Endothelial cell (in vitro differentiated cells): ENCODE measurements around the gene RIMS4. TPM values are rescaled to one million over a fixed set of nuclear protein-coding genes. Genes with fewer than 3 reads are reported as not detected.
A peak's percentile ranks its signal among the peaks of the same experiment; 100 is the strongest.

ENCODE experiments used
- DNase-seq: peaks from one replicate; pipeline ENCODE4 v3.0.0; 2021; ENCODE audit warnings: low spot score
- H3K27ac Mint-ChIP-seq: one replicate; pipeline ENCODE4 v1.8.0; 2021; ENCODE audit warnings: mixed read lengths, inconsistent platforms; ENCODE audit not compliant: unreplicated experiment
- H3K27me3 Mint-ChIP-seq: one replicate; pipeline ENCODE4 v1.8.0; 2021; ENCODE audit warnings: mild to moderate bottlenecking, moderate library complexity, mixed read lengths, inconsistent platforms; ENCODE audit not compliant: unreplicated experiment
- H3K36me3 Mint-ChIP-seq: one replicate; pipeline ENCODE4 v1.8.0; 2021; ENCODE audit warnings: mild to moderate bottlenecking, low read depth, mixed read lengths, inconsistent platforms; ENCODE audit not compliant: unreplicated experiment
- H3K4me1 Mint-ChIP-seq: one replicate; pipeline ENCODE4 v1.8.0; 2021; ENCODE audit warnings: mild to moderate bottlenecking, mixed read lengths, inconsistent platforms; ENCODE audit not compliant: unreplicated experiment
- H3K4me3 Mint-ChIP-seq: one replicate; pipeline ENCODE4 v1.8.0; 2021; ENCODE audit warnings: mild to moderate bottlenecking, mixed read lengths, inconsistent platforms; ENCODE audit not compliant: unreplicated experiment
- H3K9me3 Mint-ChIP-seq: one replicate; pipeline ENCODE4 v1.8.0; 2021; ENCODE audit warnings: mixed read lengths, inconsistent platforms; ENCODE audit not compliant: unreplicated experiment
- CTCF ChIP-seq: fragments of 200-600 bp; sonication (generic); IDR thresholded peaks from one replicate; pipeline ENCODE4 v1.5.0; 2021; ENCODE audit warnings: antibody characterized with exemption; ENCODE audit not compliant: unreplicated experiment
- total RNA-seq: library from RNA; stranded (reverse); fragmentation: NEBNext Ultra II Directional; extraction: Animal tissue kit (Norgen Biotek cat#: 25700); gene quantifications from one replicate; pipeline ENCODE4 v1.2.1, GENCODE V29; 2021; ENCODE audit not compliant: unreplicated experiment

RIMS4 gene
- total RNA-seq, 1 donor from 2014 or later, result 0.10 TPM

DNA sequence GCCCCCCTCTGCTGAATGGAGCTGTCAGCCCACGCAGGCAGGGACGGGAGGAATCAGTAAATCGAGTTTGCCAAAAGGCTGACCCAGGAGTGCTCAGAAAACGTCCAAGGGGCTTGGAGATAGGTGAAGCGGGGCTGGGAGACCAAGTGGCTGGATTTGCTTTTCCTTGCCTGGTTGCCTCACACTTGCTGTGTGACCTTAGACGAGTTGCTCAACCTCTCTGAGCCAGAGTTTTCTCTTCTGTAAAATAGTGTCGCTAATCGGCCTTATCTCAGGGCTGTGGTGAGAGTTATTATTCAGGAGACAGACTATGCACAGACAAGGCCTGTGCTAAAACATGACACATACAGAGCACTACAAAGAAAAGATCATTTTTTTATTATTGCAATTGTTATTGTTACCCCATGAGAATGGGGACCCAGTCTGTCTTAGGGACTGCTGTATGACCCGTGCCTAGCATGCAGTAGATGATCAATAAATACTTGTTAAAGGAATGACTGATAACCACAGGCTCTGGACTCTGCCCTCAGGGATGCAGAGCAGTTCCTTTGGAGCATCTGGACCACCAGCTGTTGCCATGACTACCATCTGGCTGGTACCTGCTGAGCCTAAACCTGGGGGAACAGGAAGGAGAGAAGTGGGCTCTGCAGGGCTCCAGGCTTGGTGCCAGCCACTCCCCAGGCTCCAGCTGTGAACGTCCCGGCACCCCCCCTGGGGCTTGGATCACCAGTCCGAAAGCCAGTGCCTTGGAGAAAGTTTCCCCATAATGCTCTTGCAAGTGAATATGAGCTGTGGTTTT lies 63.8 kb downstream of the RIMS4 start:
- no peak for DNase-seq
- no peaks in the 10 kb centered on the region for H3K36me3 Mint-ChIP-seq

GRCh38 chr20:44745598-44746366 lies 64.6 kb downstream of the RIMS4 start, which contains the start of gene KCNK15:
Gene KCNK15 (plus strand): TSS chr20:44745865. CDS start chr20:44745911, 46 bp downstream.
- H3K36me3 Mint-ChIP-seq, result no peaks in the 10 kb centered on the region
- TF ChIP-seq CTCF, result no peak
- peaks cover 3% of the 10 kb centered on the region for H3K4me1 Mint-ChIP-seq
- peak; percentile 30 for DNase-seq
- H3K27ac Mint-ChIP-seq, result no peak within 1 kb of the TSS
- H3K27me3 Mint-ChIP-seq, result peaks cover 15% of the 10 kb centered on the region
- no peaks in the 10 kb centered on the region for H3K9me3 Mint-ChIP-seq
- H3K4me3 Mint-ChIP-seq, result peak within 1 kb of the TSS; percentile 42

More for the DNA sequence above, 63.8 kb downstream of the RIMS4 start:
- Mint-ChIP-seq H3K4me1 (peaks cover 3% of the 10 kb centered on the region), H3K27me3 (peaks cover 17% of the 10 kb centered on the region), H3K9me3 (no peaks in the 10 kb centered on the region), H3K4me3 (no peak overlapping the region), H3K27ac (no peak overlapping the region)
- TF ChIP-seq CTCF, result no peak

DNA sequence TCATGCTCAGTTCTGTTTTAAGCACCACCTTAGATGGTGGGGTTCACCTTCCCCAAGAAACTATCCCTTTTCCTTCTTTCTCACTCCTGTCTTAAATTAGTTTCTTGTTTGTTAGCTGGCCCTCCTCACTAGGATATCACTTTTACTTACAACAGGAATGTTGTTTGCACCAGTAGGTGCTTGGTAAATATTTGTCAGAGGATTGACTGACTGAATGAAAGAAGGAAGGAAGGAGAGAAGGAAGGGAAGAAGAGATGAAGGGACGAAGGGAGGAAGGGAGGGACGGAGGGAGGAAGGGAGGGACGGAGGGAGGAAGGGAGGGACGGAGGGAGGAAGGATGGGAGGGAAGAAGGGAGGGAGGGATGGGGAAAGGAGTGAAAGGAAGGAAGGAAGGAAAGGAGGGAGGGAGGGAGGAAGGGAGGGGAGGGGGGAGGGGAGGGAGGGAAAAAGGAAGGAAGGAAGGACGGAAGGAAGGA lies 65.2 kb downstream of the RIMS4 start:
- peak overlapping the region; percentile 42 for H3K4me3 Mint-ChIP-seq
- peaks cover 15% of the 10 kb centered on the region for H3K27me3 Mint-ChIP-seq
- H3K36me3 Mint-ChIP-seq, result no peaks in the 10 kb centered on the region
- DNase-seq, result no peak
- H3K4me1 Mint-ChIP-seq, result peaks cover 3% of the 10 kb centered on the region
- no peak overlapping the region for H3K27ac Mint-ChIP-seq
- H3K9me3 Mint-ChIP-seq, result no peaks in the 10 kb centered on the region
- no peak for TF ChIP-seq CTCF

DNA sequence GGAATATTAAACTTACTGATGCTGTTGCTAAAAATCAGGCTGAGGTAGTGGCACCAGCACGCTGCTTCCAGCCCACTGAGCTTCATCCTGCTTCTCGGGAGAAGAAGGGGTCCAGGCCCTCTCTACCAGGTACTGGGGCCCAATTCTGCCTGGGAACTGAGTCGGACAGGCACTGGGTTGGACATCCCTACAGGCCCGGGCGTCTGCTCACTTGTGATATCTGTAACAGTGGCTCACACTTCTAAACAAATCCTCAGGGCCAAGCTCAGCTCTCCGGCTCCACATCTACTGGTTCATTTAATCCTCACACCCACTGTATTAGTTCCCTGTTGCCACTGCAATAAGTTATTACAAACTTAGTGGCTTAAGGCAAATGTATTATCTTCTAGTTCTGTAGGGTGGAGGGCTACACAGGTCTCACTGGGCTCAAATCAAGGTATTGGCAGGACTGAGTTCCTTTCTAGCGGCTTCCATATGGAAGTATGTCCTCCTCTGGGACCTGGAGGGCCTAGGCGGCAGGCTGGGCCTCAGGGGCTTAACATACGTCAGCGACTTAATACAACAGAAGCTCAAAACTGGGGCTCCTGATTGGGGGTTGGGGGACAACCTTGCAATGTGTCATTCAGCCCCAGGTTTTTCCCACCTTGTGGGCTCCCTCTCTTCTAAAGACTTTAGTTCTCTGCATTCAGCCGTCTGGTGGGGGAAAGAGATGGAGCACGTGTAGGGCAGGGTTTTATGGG lies 66.3 kb downstream of the RIMS4 start:
- no peak for TF ChIP-seq CTCF
- H3K9me3 Mint-ChIP-seq, result no peaks in the 10 kb centered on the region
- no peaks in the 10 kb centered on the region for H3K36me3 Mint-ChIP-seq
- peaks cover 9% of the 10 kb centered on the region for H3K27me3 Mint-ChIP-seq
- no peak overlapping the region for H3K27ac Mint-ChIP-seq
- DNase-seq, result no peak
- H3K4me1 Mint-ChIP-seq, result peaks cover 3% of the 10 kb centered on the region
- no peak overlapping the region for H3K4me3 Mint-ChIP-seq
